Neuronal stem cell (in vitro differentiated cells): ENCODE results near the gene TUBAL3.

Source experiments
- DNase-seq: peaks from one replicate; pipeline ENCODE4 v3.0.0-alpha.2; 2013; ENCODE audit warnings: low spot score
- H2AFZ ChIP-seq: one replicate; pipeline ENCODE4 v1.6.1; 2013; ENCODE audit warnings: mild to moderate bottlenecking, low read length, inconsistent platforms
- H2AK5ac ChIP-seq: 2 replicates; pipeline ENCODE4 v1.6.1; 2013; ENCODE audit warnings: low read depth, mild to moderate bottlenecking, inconsistent platforms, low read length, moderate library complexity, mixed read lengths
- H2BK120ac ChIP-seq: 2 replicates; pipeline ENCODE4 v1.6.1; 2013; ENCODE audit warnings: low read depth, mild to moderate bottlenecking, inconsistent platforms, low read length, moderate library complexity, mixed read lengths
- H2BK12ac ChIP-seq: one replicate; pipeline ENCODE4 v1.6.1; 2013; ENCODE audit warnings: low read length, inconsistent platforms
- H2BK15ac ChIP-seq: 2 replicates; pipeline ENCODE4 v1.6.1; 2013; ENCODE audit warnings: mild to moderate bottlenecking, low read length, inconsistent platforms, mixed read lengths
- H2BK5ac ChIP-seq: one replicate; pipeline ENCODE4 v1.6.1; 2013; ENCODE audit warnings: inconsistent platforms, mild to moderate bottlenecking, low read length, moderate library complexity
- H3K14ac ChIP-seq: one replicate; pipeline ENCODE4 v1.6.1; 2013; ENCODE audit warnings: low read length, inconsistent platforms
- H3K18ac ChIP-seq: 2 replicates; pipeline ENCODE4 v1.6.1; 2013; ENCODE audit warnings: low read length, inconsistent platforms
- H3K23ac ChIP-seq: 2 replicates; pipeline ENCODE4 v1.6.1; 2013; ENCODE audit warnings: low read depth, mild to moderate bottlenecking, mixed read lengths, low read length, inconsistent platforms; ENCODE audit not compliant: poor library complexity
- H3K27ac ChIP-seq: replicated peaks from 3 replicates; pipeline ENCODE4 v1.5.1; 2013; ENCODE audit warnings: low read length, inconsistent platforms
- H3K27me3 ChIP-seq, 3 experiments: 2 replicates each; pipeline ENCODE4 v1.6.1; 2013; ENCODE audit warnings: low read length in 3 of 3, mild to moderate bottlenecking in 2 of 3, inconsistent platforms in 1 of 3, low read depth in 1 of 3, mixed read lengths in 1 of 3, moderate library complexity in 1 of 3; ENCODE audit not compliant: control insufficient read depth in 3 of 3, insufficient read depth in 3 of 3
- H3K36me3 ChIP-seq, 2 donors: replicated peaks in 1 of 2; 2 replicates each; pipeline ENCODE4 v1.6.1; 2013; ENCODE audit warnings: low read length in 2 of 2; ENCODE audit not compliant: control insufficient read depth in 2 of 2, insufficient read depth in 2 of 2
- H3K4ac ChIP-seq: 2 replicates; pipeline ENCODE4 v1.6.1; 2013; ENCODE audit warnings: inconsistent platforms, mild to moderate bottlenecking, low read length, moderate library complexity
- H3K4me1 ChIP-seq, 2 donors: 1 replicate in 1 of 2; 2 replicates in 1 of 2; pipeline ENCODE4 v1.6.1; 2013; ENCODE audit warnings: low read length in 2 of 2, low read depth in 1 of 2; ENCODE audit not compliant: control insufficient read depth in 2 of 2, insufficient read depth in 1 of 2
- H3K4me2 ChIP-seq: one replicate; pipeline ENCODE4 v1.6.1; 2013; ENCODE audit warnings: mild to moderate bottlenecking, low read length, inconsistent platforms; ENCODE audit not compliant: insufficient read depth, poor library complexity, severe bottlenecking
- H3K4me3 ChIP-seq, 2 donors: 2 replicates each; pipeline ENCODE4 v1.5.1; 2013; ENCODE audit warnings: low read length in 2 of 2, mild to moderate bottlenecking in 2 of 2, inconsistent platforms in 1 of 2, moderate library complexity in 1 of 2
- H3K79me1 ChIP-seq: one replicate; pipeline ENCODE4 v1.6.1; 2013; ENCODE audit warnings: low read depth, mild to moderate bottlenecking, inconsistent platforms, low read length, moderate library complexity
- H3K9ac ChIP-seq: one replicate; pipeline ENCODE4 v1.6.1; 2013; ENCODE audit warnings: mild to moderate bottlenecking, low read depth, low read length, inconsistent platforms; ENCODE audit not compliant: poor library complexity
- H3K9me3 ChIP-seq, 2 donors: replicated peaks in 1 of 2; 2 replicates each; pipeline versions ENCODE3 to v1.6.1; 2013; ENCODE audit warnings: low read length in 2 of 2, mild to moderate bottlenecking in 2 of 2, inconsistent platforms in 1 of 2, low read depth in 1 of 2, mixed read lengths in 1 of 2, moderate library complexity in 1 of 2; ENCODE audit not compliant: control insufficient read depth in 2 of 2, insufficient read depth in 1 of 2
- H4K8ac ChIP-seq: one replicate; pipeline ENCODE4 v1.6.1; 2013; ENCODE audit warnings: low read depth, mild to moderate bottlenecking, inconsistent platforms, low read length, moderate library complexity
- H4K91ac ChIP-seq: one replicate; pipeline ENCODE4 v1.6.1; 2013; ENCODE audit warnings: low read length, low read depth, mild to moderate bottlenecking, inconsistent platforms; ENCODE audit not compliant: poor library complexity
- WGBS, 2 donors: extraction: QIAGEN DNeasy Blood & Tissue Kit; methylation state at CpG; one replicate each; pipeline ENCODE4 v1.1.7; 2013; ENCODE audit warnings: missing lambda C conversion rate in 2 of 2, mixed read lengths in 1 of 2; ENCODE audit not compliant: insufficient read length in 2 of 2, insufficient replicate concordance in 1 of 2; ENCODE audit errors: extremely low coverage in 2 of 2; 5-methylcytosine and 5-hydroxymethylcytosine counted together

Gene TUBAL3

GRCh38 chr10:5424751-5425150 is 20.1 kb upstream of the TUBAL3 start:
- Histone ChIP-seq H4K8ac (no peak overlapping the region), H3K27ac (no peak overlapping the region), H2AFZ (peak overlapping the region; percentile 78)

GRCh38 chr10:5423771-5424170 is 19.1 kb upstream of the TUBAL3 start:
- Histone ChIP-seq H3K36me3 (peaks cover 0 to 21% of the 10 kb centered on the region in 2 donors), H3K14ac (no peak overlapping the region), H3K9me3 (peaks cover 0 to 12% of the 10 kb centered on the region in 2 donors), H3K9ac (no peak overlapping the region), H3K4me1 (peaks cover 0 to 12% of the 10 kb centered on the region in 2 donors), H3K27me3 (no peaks in the 10 kb centered on the region), H3K79me1 (peaks cover 2% of the 10 kb centered on the region), H3K27ac (no peak overlapping the region), H3K23ac (no peak overlapping the region), H2BK15ac (no peak overlapping the region), H3K4me2 (no peak overlapping the region), H2AFZ (no peak overlapping the region), H3K4me3 (no peak overlapping the region), H2BK5ac (no peak overlapping the region), H3K18ac (no peak overlapping the region), H3K4ac (no peak overlapping the region), H2AK5ac (no peak overlapping the region), H4K8ac (no peak overlapping the region), H2BK12ac (no peak overlapping the region), H4K91ac (no peak overlapping the region), H2BK120ac (no peak overlapping the region)
- WGBS, 2 donors, result no CpG with 5 or more reads among the region's 2 CpGs
- no peak for DNase-seq

More at GRCh38 chr10:5424751-5425150, 20.1 kb upstream of the TUBAL3 start:
- no peak overlapping the region for H3K18ac ChIP-seq
- no CpG with 5 or more reads among the region's 4 CpGs for WGBS, 2 donors
- H2BK12ac ChIP-seq, result no peak overlapping the region
- H3K36me3 ChIP-seq, result peaks cover 2 to 30% of the 10 kb centered on the region in 2 donors
- H3K9me3 ChIP-seq, result peaks cover 0 to 6% of the 10 kb centered on the region in 2 donors
- no peak overlapping the region for H3K4ac ChIP-seq
- no peak overlapping the region for H2AK5ac ChIP-seq
- H3K27me3 ChIP-seq, result no peaks in the 10 kb centered on the region
- no peak overlapping the region for H4K91ac ChIP-seq
- H3K4me1 ChIP-seq, result peaks cover 0 to 12% of the 10 kb centered on the region in 2 donors
- no peak overlapping the region for H3K23ac ChIP-seq
- H3K4me3 ChIP-seq, result no peak overlapping the region
- H2BK15ac ChIP-seq, result no peak overlapping the region
- no peak for DNase-seq
- H3K14ac ChIP-seq, result no peak overlapping the region
- H3K4me2 ChIP-seq, result no peak overlapping the region
- H2BK5ac ChIP-seq, result no peak overlapping the region
- H2BK120ac ChIP-seq, result no peak overlapping the region
- H3K9ac ChIP-seq, result no peak overlapping the region
- H3K79me1 ChIP-seq, result peaks cover 2% of the 10 kb centered on the region

- Histone ChIP-seq H3K27ac (no peak overlapping the region), H4K8ac (no peak overlapping the region), H2AFZ (no peak overlapping the region), H3K4ac (no peak overlapping the region), H3K9ac (no peak overlapping the region), H3K23ac (no peak overlapping the region), H2BK5ac (no peak overlapping the region), H3K79me1 (peaks cover 3% of the 10 kb centered on the region), H3K4me2 (no peak overlapping the region), H4K91ac (no peak overlapping the region), H3K4me1 (peaks cover 0 to 5% of the 10 kb centered on the region in 2 donors), H3K36me3 (peaks cover 0 to 4% of the 10 kb centered on the region in 2 donors), H3K4me3 (no peak overlapping the region), H3K18ac (no peak overlapping the region), H2BK120ac (no peak overlapping the region), H2BK15ac (no peak overlapping the region), H3K27me3 (no peaks in the 10 kb centered on the region), H3K14ac (no peak overlapping the region), H2AK5ac (no peak overlapping the region), H2BK12ac (no peak overlapping the region), H3K9me3 (peaks cover 0 to 38% of the 10 kb centered on the region in 2 donors)
- no peak for DNase-seq
- WGBS, 2 donors, result no CpG with 5 or more reads among the region's 3 CpGs
Measured at GRCh38 chr10:5419466-5420094, 15.0 kb upstream of the TUBAL3 start.

- Histone ChIP-seq H3K4me2 (no peak overlapping the region), H3K27ac (no peak overlapping the region), H3K79me1 (peaks cover 3% of the 10 kb centered on the region), H2BK12ac (no peak overlapping the region), H3K18ac (no peak overlapping the region), H2AFZ (no peak overlapping the region), H3K23ac (no peak overlapping the region), H3K9ac (no peak overlapping the region), H3K9me3 (peaks cover 0 to 38% of the 10 kb centered on the region in 2 donors), H3K27me3 (no peaks in the 10 kb centered on the region), H3K4me3 (no peak overlapping the region), H3K36me3 (peaks cover 0 to 4% of the 10 kb centered on the region in 2 donors), H4K91ac (no peak overlapping the region), H2AK5ac (no peak overlapping the region), H4K8ac (no peak overlapping the region), H3K14ac (no peak overlapping the region), H2BK15ac (no peak overlapping the region), H2BK5ac (no peak overlapping the region), H3K4ac (no peak overlapping the region), H3K4me1 (peaks cover 0 to 5% of the 10 kb centered on the region in 2 donors), H2BK120ac (no peak overlapping the region)
- DNase-seq, result no peak
Measured at GRCh38 chr10:5418584-5418983, 14.0 kb upstream of the TUBAL3 start.
